ENCODE results near the gene FAM184A.

DNA sequence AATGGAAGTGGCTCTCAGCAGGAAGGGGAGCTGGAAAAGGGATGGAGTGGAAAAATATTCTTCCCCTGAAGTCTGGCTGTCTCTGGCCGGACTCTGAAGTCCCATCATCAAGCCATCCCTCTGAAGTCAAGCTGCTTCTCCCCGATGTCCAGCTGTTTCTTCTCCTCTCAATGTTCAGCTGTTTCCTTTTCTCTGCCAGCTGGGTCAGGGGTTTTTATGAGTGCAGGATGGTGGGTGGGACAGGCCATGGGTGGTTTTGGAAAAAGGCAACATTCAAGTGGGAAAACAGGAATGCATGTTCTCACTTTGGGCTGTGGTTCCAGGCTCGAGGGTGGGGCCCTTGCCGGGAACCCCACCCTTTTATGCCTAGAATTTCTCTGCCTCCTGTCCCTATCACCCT lies 48.4 kb upstream of the FAM184A start:
- TF ChIP-seq PKNOX1 (IDR thresholded peaks at IDR 0.05) (no peak), BHLHE40 (IDR thresholded peaks at IDR 0.05; ENCODE audit: borderline replicate concordance) (no peak), L3MBTL2 (conservative IDR thresholded peaks at IDR 0.05) (no peak), FOXK2 (IDR thresholded peaks at IDR 0.05) (no peak), SUZ12 (IDR thresholded peaks at IDR 0.05) (no peak), TARDBP (IDR thresholded peaks at IDR 0.05) (no peak), ZNF384 (IDR thresholded peaks at IDR 0.05) (no peak), HDGF (IDR thresholded peaks at IDR 0.05; ENCODE audit: borderline replicate concordance) (no peak), NFRKB (IDR thresholded peaks at IDR 0.05) (no peak), SP1 (IDR thresholded peaks at IDR 0.05) (no peak), FOXM1 (IDR thresholded peaks at IDR 0.05; ENCODE audit: borderline replicate concordance) (no peak)

All from HEK293T (cell line).